Tibial nerve (tissue), 4 donors: ENCODE results near the gene PIGV. TPM values are rescaled to one million over a fixed set of nuclear protein-coding genes. Genes with fewer than 3 reads are reported as not detected.
A peak's percentile ranks its signal among the peaks of the same experiment; 100 is the strongest.

Source experiments
- DNase-seq, 2 donors: peaks; one replicate each; pipeline ENCODE4 v3.0.0-alpha.2; 2019; ENCODE audit warnings: low spot score in 2 of 2
- H3K27ac ChIP-seq, 4 donors: fragments of 200-600 bp; sonication (generic) in 3 of 4; one replicate each; pipeline ENCODE4 v1.5.1; 2017 to 2019; ENCODE audit warnings: mild to moderate bottlenecking in 1 of 4
- H3K27me3 ChIP-seq, 2 donors: fragments of 200-600 bp; sonication (generic) in 1 of 2; one replicate each; pipeline versions ENCODE4 v1.5.1 to v1.6.0; 2017 to 2019
- H3K36me3 ChIP-seq, 3 donors: fragments of 200-600 bp; sonication (generic); one replicate each; pipeline ENCODE4 v1.5.1; 2018 to 2019
- H3K4me1 ChIP-seq, 4 donors: fragments of 200-600 bp; sonication (generic) in 3 of 4; one replicate each; pipeline ENCODE4 v1.5.1; 2017 to 2019
- H3K4me3 ChIP-seq, 4 donors: fragments of 200-600 bp; sonication (generic) in 3 of 4; one replicate each; pipeline ENCODE4 v1.5.1; 2017 to 2019; ENCODE audit warnings: mild to moderate bottlenecking in 1 of 4, moderate library complexity in 1 of 4
- H3K9me3 ChIP-seq, 4 donors: fragments of 200-600 bp; sonication (generic) in 3 of 4; one replicate each; pipeline ENCODE4 v1.5.1; 2017 to 2019
- EP300 ChIP-seq, 2 donors: sonication (generic); formaldehyde crosslinking; IDR thresholded peaks; one replicate each; pipeline ENCODE4 v1.6.1; 2017; ENCODE audit warnings: antibody characterized with exemption in 2 of 2, mild to moderate bottlenecking in 1 of 2
- POLR2A ChIP-seq, 2 donors: fragments of 450-650 bp; IDR thresholded peaks; one replicate each; pipeline ENCODE4 v1.6.1; 2017; ENCODE audit warnings: antibody characterized with exemption in 2 of 2, mild to moderate bottlenecking in 2 of 2, moderate library complexity in 2 of 2
- WGBS, 2 donors: methylation state at CpG; one replicate each; pipeline ENCODE4 v1.1.5; 2018; 5-methylcytosine and 5-hydroxymethylcytosine counted together
- total RNA-seq, 4 donors: library from RNA; depleted of rRNA; stranded (reverse); fragments of >200 nt; gene quantifications; one replicate each; pipeline ENCODE4 v1.1.0, GENCODE V29; 2016
- TF ChIP-seq, protein P1 (sequence below), 5 experiments: fragments of 200-600 bp in 3 of 5; fragments of 450-650 bp in 2 of 5; sonication (generic) in 3 of 5; IDR thresholded peaks; one replicate each; pipeline ENCODE4 v1.5.1; 2016 to 2019; ENCODE audit warnings: antibody characterized with exemption in 5 of 5, mild to moderate bottlenecking in 3 of 5, moderate library complexity in 2 of 5

The PIGV gene
- total RNA-seq, 4 donors from 2014 or later = 9.3 to 22.2 (median 17.6) TPM

DNA sequence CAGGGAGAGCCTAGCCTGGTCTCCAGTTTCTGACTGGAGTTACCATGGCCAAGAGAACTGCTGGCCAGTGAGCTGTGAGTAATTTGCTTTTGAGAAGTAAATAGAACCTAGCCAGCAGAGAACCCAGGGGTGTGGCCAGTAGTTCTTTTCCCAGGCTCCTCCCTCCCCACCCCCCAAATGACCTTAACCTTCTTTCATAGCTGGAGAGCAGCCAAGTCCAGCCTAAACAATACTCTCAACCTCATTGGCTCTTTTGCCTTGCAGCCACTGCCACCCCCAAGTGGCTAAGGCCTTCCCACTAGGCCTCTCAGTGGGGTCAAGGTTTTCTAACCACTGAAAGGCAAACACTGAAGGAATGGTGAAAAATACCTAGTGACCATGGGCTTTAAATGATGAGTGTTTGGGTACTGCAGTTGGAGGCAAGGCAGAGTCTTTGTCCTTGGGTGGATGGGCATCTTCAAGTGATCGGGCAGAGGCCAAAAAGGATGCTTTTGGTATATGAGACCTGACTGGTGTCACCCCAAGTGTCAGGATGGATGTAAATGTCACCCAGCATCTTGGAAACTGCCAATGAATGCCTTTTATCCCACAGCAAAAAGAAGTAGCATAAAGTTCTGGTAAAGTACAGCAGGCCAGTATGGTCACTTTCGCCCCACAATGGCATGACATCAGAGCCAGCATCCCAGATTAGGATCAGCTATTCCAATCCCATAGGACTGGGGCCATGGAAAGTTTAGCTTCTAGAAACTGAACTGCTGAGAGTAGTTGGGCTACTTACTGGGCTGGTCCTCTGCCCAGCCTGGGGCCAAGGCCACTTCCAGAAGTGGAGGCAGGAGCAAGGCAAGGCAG, 3.5 kb upstream of the PIGV start:
- H3K27ac ChIP-seq = peak overlapping the region; percentile 96 to 100 (median 98)
- peak; percentile 70 to 86 for DNase-seq
- no peaks in the 10 kb centered on the region for H3K27me3 ChIP-seq
- H3K36me3 ChIP-seq = peaks cover 0 to 16% (median 12%) of the 10 kb centered on the region in 3 donors
- WGBS, 2 donors = 74 to 84% methylated on average over 2 of the region's 2 CpGs
- no peaks in the 10 kb centered on the region for H3K9me3 ChIP-seq
- peak; percentile 58 to 90 for TF ChIP-seq EP300 (IDR thresholded peaks at IDR 0.05)
- TF ChIP-seq, protein P1, sequence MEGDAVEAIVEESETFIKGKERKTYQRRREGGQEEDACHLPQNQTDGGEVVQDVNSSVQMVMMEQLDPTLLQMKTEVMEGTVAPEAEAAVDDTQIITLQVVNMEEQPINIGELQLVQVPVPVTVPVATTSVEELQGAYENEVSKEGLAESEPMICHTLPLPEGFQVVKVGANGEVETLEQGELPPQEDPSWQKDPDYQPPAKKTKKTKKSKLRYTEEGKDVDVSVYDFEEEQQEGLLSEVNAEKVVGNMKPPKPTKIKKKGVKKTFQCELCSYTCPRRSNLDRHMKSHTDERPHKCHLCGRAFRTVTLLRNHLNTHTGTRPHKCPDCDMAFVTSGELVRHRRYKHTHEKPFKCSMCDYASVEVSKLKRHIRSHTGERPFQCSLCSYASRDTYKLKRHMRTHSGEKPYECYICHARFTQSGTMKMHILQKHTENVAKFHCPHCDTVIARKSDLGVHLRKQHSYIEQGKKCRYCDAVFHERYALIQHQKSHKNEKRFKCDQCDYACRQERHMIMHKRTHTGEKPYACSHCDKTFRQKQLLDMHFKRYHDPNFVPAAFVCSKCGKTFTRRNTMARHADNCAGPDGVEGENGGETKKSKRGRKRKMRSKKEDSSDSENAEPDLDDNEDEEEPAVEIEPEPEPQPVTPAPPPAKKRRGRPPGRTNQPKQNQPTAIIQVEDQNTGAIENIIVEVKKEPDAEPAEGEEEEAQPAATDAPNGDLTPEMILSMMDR (IDR thresholded peaks at IDR 0.05) = peak in 1 of 5 experiments; percentile 18
- peak; percentile 17 to 50 for TF ChIP-seq POLR2A (IDR thresholded peaks at IDR 0.05)
- no peak overlapping the region for H3K4me3 ChIP-seq
- peaks cover 7 to 75% (median 47%) of the 10 kb centered on the region in 4 donors for H3K4me1 ChIP-seq

DNA sequence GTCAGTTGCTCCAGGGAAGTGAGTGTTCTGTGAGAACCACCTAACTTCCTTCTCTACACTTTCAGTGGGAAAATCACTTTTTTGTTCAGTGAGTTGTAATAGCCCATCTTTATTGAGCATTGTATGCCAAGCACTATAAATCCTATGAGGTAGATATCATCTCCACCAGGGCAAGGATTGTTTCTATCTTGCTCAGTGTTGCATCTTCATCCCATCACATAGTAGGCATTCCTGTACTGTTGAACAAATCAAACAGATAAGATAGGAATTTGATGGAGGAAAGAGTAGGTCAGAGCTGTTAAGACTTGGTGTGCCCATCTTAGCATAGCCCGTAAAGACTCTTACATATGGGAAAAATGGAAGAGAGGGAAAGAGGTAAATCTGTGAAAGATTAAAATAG, 2.9 kb upstream of the PIGV start:
- Histone ChIP-seq H3K27me3 (no peaks in the 10 kb centered on the region), H3K27ac (peak overlapping the region; percentile 96 to 100 (median 98)), H3K4me1 (peaks cover 7 to 81% (median 50%) of the 10 kb centered on the region in 4 donors), H3K9me3 (no peaks in the 10 kb centered on the region), H3K4me3 (no peak overlapping the region), H3K36me3 (peaks cover 0 to 9% (median 6%) of the 10 kb centered on the region in 3 donors)
- DNase-seq = no peak
- 95 to 97% methylated on average over 1 of the region's 1 CpG for WGBS, 2 donors
- TF ChIP-seq, protein P1 (IDR thresholded peaks at IDR 0.05) = no peak
- TF ChIP-seq POLR2A (IDR thresholded peaks at IDR 0.05) (no peak), EP300 (IDR thresholded peaks at IDR 0.05) (no peak)

DNA sequence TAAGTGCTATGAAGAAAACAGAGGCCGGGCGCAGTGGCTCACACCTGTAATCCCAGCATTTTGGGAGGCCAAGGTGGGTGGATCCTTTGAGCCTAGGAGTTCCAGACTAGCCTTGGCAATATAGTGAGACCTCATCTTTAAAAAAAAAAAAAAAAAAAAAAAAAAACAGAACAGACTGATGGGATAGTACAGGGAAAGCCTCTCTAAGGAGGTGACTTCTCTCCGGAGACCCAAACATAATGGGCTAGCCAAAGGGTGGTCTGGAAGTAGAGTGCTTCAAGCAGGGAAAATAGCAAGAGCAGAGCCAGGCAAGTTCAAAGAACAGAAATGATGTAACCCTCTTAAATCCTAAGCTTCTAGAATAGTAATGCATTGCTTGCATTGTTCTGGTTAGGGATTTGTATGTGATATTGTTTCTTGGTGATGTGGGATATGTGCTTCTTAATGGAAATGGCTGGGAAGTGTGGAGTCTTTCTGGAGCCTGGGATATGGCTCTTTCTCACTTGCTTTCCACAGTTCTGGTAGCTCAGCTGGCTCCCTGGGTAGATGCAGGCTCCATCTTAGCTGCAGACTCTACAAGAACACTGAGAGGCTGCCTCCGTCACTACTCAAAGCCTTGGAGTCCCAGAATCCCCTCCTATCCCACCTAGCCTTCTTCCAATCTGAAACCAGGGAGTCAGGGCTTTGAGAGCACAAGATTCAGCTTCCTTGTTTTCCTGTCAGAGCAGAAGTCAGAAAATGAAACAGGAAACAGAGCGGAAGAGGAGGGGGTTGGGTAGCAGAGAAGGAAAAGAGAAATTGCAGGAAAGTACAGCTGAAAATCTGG, 1.9 kb upstream of the PIGV start:
- Histone ChIP-seq H3K4me3 (no peak overlapping the region), H3K9me3 (no peaks in the 10 kb centered on the region), H3K4me1 (peaks cover 7 to 78% (median 50%) of the 10 kb centered on the region in 4 donors), H3K27me3 (no peaks in the 10 kb centered on the region), H3K27ac (peak overlapping the region; percentile 96 to 100 (median 98)), H3K36me3 (peaks cover 0 to under 1% (median 0%) of the 10 kb centered on the region in 3 donors)
- TF ChIP-seq POLR2A (IDR thresholded peaks at IDR 0.05) (no peak), EP300 (IDR thresholded peaks at IDR 0.05) (peak in 1 of 2 donors; percentile 62)
- WGBS, 2 donors = 53 to 54% methylated on average over 5 of the region's 5 CpGs
- no peak for DNase-seq

DNA sequence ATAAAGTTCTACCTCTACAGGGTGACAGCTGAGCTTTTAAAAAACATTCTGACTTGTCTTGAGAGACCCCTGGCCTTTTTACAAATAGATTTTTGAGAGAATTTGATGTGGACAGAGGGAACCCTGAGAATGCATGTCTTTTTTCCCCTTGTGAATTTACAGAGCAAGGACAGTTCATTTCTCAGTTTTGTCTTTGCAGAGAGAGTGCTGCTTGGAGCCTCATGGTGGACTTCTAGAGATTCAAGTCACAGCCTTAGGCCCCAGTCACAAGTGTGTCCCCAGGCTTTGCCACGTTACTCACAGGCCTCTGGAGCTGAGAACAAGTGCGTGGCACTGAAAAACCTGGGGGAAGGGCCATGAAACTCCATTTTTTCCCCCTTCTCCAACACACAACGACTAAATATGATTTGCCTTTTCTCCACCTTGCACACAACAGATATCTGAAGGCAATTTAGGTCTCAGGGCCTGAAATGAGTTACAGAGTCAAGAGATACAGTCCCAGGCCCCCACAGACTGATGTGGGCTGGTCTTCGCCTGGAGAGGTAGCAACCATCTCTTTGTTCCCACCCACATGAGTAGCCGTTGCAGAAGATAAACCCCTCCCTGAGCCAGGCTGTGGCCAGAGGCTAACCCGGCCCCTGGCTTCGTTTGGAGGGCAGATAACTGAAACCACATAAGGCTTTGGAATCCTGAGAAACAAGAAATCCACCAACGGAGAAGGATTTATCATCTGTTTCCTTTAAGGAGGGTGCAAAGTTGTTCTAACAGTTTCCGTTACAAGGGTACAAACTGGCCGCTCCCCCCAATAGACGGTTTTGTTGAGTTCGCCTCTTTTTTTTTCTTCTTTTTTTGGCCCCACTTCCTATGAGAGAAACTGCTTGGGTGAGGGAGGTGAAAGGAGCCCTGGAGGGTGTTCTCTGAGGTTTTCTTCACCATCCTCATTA, 1.0 kb upstream of the PIGV start:
- H3K27ac ChIP-seq = peak overlapping the region; percentile 96 to 100 (median 98)
- H3K4me3 ChIP-seq = peak overlapping the region; percentile 79 to 84 (median 82)
- H3K36me3 ChIP-seq = peaks cover 0 to 7% (median 0%) of the 10 kb centered on the region in 3 donors
- no peaks in the 10 kb centered on the region for H3K9me3 ChIP-seq
- H3K4me1 ChIP-seq = peaks cover 7 to 70% (median 50%) of the 10 kb centered on the region in 4 donors
- no peaks in the 10 kb centered on the region for H3K27me3 ChIP-seq
- peak; percentile 43 to 73 for DNase-seq
- peak in 1 of 2 donors; percentile 56 for TF ChIP-seq EP300 (IDR thresholded peaks at IDR 0.05)
- TF ChIP-seq, protein P1 (IDR thresholded peaks at IDR 0.05) = no peak
- WGBS, 2 donors = 1 to 3% methylated on average over 12 of the region's 12 CpGs

DNA sequence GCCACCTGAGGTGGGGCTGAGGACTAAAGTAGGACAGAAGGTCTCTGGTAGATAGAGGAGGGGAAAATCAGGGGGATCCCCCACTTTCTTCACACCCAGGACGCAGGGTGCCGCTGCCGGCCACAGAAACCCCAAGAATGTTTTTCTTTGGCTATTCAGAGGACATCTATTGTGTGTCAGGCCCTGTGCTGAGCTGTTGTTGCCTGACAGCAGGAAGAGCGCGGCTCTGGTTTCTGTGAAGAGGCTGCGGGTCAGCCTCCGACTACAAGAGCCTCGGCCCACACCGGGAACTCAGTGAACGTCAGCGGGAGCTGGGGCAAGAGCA, 407 bp upstream of the PIGV start:
- Histone ChIP-seq H3K36me3 (peaks cover 0 to 7% (median 0%) of the 10 kb centered on the region in 3 donors), H3K27me3 (no peaks in the 10 kb centered on the region), H3K9me3 (no peaks in the 10 kb centered on the region), H3K4me3 (peak overlapping the region; percentile 79 to 84 (median 82)), H3K4me1 (peaks cover 7 to 66% (median 50%) of the 10 kb centered on the region in 4 donors), H3K27ac (peak overlapping the region; percentile 96 to 100 (median 98))
- no peak for DNase-seq
- 0 to 1% methylated on average over 11 of the region's 11 CpGs for WGBS, 2 donors
- TF ChIP-seq EP300 (IDR thresholded peaks at IDR 0.05) = no peak
- no peak for TF ChIP-seq POLR2A (IDR thresholded peaks at IDR 0.05)
- TF ChIP-seq, protein P1 (IDR thresholded peaks at IDR 0.05) = no peak
